BE2C (cell line): Measurements from ENCODE around the gene NGEF.

Experiments used
- DNase-seq: peaks from one replicate; pipeline ENCODE4 v3.0.0-alpha.2; 2020
- H3K27me3 ChIP-seq: fragments of 250-450 bp; sonication (Bioruptor Pico); 2 replicates; pipeline ENCODE4 v1.5.1; 2020; ENCODE audit warnings: mild to moderate bottlenecking
- H3K36me3 ChIP-seq: fragments of 250-450 bp; sonication (Bioruptor Pico); 2 replicates; pipeline ENCODE4 v1.5.1; 2020; ENCODE audit warnings: mild to moderate bottlenecking
- H3K4me1 ChIP-seq: fragments of 250-450 bp; sonication (Bioruptor Pico); 2 replicates; pipeline ENCODE4 v1.5.1; 2020
- H3K4me3 ChIP-seq: 2 replicates; pipeline ENCODE4 v1.5.1; 2011; ENCODE audit warnings: low read depth, low read length
- H3K9me3 ChIP-seq: fragments of 250-450 bp; sonication (Bioruptor Pico); 2 replicates; pipeline ENCODE4 v1.5.1; 2020
- TF ChIP-seq, protein P1 (sequence below): IDR thresholded peaks from 2 replicates; pipeline ENCODE4 v1.5.1; 2012; ENCODE audit warnings: mild to moderate bottlenecking, low read depth, low read length

NGEF gene

GRCh38 chr2:232927793-232928550 is 85.1 kb downstream of the NGEF start:
- no peak for DNase-seq

GRCh38 chr2:232927032-232927792 is 85.8 kb downstream of the NGEF start:
- Histone ChIP-seq H3K9me3 (no peaks in the 10 kb centered on the region), H3K4me1 (no peaks in the 10 kb centered on the region), H3K36me3 (no peaks in the 10 kb centered on the region), H3K4me3 (no peak overlapping the region), H3K27me3 (peaks cover 68% of the 10 kb centered on the region)
- no peak for DNase-seq
- TF ChIP-seq, protein P1, sequence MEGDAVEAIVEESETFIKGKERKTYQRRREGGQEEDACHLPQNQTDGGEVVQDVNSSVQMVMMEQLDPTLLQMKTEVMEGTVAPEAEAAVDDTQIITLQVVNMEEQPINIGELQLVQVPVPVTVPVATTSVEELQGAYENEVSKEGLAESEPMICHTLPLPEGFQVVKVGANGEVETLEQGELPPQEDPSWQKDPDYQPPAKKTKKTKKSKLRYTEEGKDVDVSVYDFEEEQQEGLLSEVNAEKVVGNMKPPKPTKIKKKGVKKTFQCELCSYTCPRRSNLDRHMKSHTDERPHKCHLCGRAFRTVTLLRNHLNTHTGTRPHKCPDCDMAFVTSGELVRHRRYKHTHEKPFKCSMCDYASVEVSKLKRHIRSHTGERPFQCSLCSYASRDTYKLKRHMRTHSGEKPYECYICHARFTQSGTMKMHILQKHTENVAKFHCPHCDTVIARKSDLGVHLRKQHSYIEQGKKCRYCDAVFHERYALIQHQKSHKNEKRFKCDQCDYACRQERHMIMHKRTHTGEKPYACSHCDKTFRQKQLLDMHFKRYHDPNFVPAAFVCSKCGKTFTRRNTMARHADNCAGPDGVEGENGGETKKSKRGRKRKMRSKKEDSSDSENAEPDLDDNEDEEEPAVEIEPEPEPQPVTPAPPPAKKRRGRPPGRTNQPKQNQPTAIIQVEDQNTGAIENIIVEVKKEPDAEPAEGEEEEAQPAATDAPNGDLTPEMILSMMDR: no peak

More at GRCh38 chr2:232927793-232928550, 85.1 kb downstream of the NGEF start:
- Histone ChIP-seq H3K4me3 (no peak overlapping the region), H3K36me3 (no peaks in the 10 kb centered on the region), H3K9me3 (no peaks in the 10 kb centered on the region), H3K4me1 (no peaks in the 10 kb centered on the region), H3K27me3 (peaks cover 67% of the 10 kb centered on the region)
- TF ChIP-seq, protein P1: no peak

GRCh38 chr2:232926431-232926939 is 86.6 kb downstream of the NGEF start:
- no peak for DNase-seq
- Histone ChIP-seq H3K9me3 (no peaks in the 10 kb centered on the region), H3K4me1 (no peaks in the 10 kb centered on the region), H3K27me3 (peaks cover 67% of the 10 kb centered on the region), H3K36me3 (no peaks in the 10 kb centered on the region), H3K4me3 (no peak overlapping the region)
- TF ChIP-seq, protein P1: no peak

DNA sequence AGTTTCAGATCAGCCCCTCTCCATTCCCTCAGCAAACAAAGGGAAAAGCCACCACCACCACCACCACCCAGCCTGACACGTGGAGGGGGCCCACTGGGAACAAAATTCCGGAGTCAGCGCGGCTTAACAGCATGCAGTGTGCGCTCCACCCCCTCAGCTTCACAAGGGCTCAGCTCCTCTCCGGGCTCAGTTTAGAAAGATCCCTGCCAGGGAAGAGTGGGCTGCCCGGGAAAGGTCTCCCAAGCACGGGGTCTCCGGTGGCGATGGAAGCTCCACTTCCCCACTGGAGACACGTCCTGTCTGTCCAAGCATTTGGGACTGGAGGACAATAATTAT is 87.3 kb downstream of the NGEF start:
- Histone ChIP-seq H3K4me3 (no peak overlapping the region), H3K27me3 (peaks cover 62% of the 10 kb centered on the region), H3K36me3 (no peaks in the 10 kb centered on the region), H3K4me1 (no peaks in the 10 kb centered on the region), H3K9me3 (no peaks in the 10 kb centered on the region)
- DNase-seq: no peak
- TF ChIP-seq, protein P1: no peak

- Histone ChIP-seq H3K9me3 (no peaks in the 10 kb centered on the region), H3K4me3 (no peak overlapping the region), H3K4me1 (no peaks in the 10 kb centered on the region), H3K27me3 (peaks cover 59% of the 10 kb centered on the region), H3K36me3 (no peaks in the 10 kb centered on the region)
- TF ChIP-seq, protein P1: no peak
- no peak for DNase-seq
Measured at GRCh38 chr2:232925153-232925820, 87.8 kb downstream of the NGEF start.
